ENCODE data around the gene DSE. TPM values are rescaled to one million over a fixed set of nuclear protein-coding genes. Genes with fewer than 3 reads are reported as not detected.
A peak's percentile ranks its signal among the peaks of the same experiment; 100 is the strongest.

Gene DSE
- total RNA-seq, 1 donor from 2014 or later, result 80.5 TPM

DNA sequence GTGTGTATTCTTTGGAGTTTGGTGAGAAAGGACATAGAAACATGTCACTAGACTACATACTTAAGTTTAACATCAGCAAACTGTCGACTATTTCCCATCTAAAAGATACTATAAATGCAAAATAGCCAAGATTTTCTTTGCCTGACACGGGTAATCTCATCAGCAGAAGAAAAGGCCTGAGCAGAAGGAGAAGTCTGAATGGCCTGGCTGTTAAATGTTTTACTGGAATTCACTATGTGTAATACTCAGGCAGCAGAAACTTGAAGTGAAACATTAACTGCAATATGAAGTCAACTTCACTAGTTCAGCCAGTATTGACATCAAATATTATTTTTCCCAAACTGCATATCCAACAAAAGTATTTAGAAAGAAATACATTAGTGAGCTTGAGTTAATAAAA, 6.4 kb upstream of the DSE start:
- Mint-ChIP-seq H3K4me1 (ENCODE audit: unreplicated experiment) (peaks cover 7% of the 10 kb centered on the region), H3K27ac (no peak overlapping the region), H3K27me3 (peaks cover 2% of the 10 kb centered on the region), H3K9me3 (no peaks in the 10 kb centered on the region), H3K36me3 (no peaks in the 10 kb centered on the region), H3K4me3 (no peak overlapping the region)
- TF ChIP-seq, protein P1, sequence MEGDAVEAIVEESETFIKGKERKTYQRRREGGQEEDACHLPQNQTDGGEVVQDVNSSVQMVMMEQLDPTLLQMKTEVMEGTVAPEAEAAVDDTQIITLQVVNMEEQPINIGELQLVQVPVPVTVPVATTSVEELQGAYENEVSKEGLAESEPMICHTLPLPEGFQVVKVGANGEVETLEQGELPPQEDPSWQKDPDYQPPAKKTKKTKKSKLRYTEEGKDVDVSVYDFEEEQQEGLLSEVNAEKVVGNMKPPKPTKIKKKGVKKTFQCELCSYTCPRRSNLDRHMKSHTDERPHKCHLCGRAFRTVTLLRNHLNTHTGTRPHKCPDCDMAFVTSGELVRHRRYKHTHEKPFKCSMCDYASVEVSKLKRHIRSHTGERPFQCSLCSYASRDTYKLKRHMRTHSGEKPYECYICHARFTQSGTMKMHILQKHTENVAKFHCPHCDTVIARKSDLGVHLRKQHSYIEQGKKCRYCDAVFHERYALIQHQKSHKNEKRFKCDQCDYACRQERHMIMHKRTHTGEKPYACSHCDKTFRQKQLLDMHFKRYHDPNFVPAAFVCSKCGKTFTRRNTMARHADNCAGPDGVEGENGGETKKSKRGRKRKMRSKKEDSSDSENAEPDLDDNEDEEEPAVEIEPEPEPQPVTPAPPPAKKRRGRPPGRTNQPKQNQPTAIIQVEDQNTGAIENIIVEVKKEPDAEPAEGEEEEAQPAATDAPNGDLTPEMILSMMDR (conservative IDR thresholded peaks at IDR 0.05), result no peak
- DNase-seq (ENCODE audit: extremely low spot score, unreplicated experiment), result no peak

DNA sequence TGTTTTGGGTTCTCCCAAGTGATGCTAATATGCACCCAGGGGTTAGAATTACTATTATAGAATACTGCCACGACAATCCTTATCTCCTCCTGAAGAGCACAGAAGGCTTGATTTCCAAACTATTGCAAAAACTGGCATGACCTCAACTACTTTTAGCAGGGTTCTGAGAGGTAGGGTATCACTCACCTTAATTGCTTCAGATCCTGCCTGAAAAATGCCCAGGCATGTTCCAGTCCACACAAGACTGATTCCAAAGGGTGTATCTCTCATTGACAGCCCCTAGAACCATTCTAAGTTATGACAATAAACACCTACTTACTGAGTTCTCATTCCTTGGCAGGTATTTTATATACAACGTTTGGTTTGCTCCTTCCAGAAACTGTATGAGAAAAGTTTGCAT, 5.0 kb upstream of the DSE start:
- DNase-seq (ENCODE audit: extremely low spot score, unreplicated experiment), result no peak
- no peaks in the 10 kb centered on the region for H3K9me3 Mint-ChIP-seq
- TF ChIP-seq, protein P1 (conservative IDR thresholded peaks at IDR 0.05), result no peak
- no peak overlapping the region for H3K4me3 Mint-ChIP-seq
- peaks cover 15% of the 10 kb centered on the region for H3K4me1 Mint-ChIP-seq (ENCODE audit: unreplicated experiment)
- H3K36me3 Mint-ChIP-seq, result no peaks in the 10 kb centered on the region
- H3K27ac Mint-ChIP-seq, result no peak overlapping the region
- peaks cover 10% of the 10 kb centered on the region for H3K27me3 Mint-ChIP-seq

DNA sequence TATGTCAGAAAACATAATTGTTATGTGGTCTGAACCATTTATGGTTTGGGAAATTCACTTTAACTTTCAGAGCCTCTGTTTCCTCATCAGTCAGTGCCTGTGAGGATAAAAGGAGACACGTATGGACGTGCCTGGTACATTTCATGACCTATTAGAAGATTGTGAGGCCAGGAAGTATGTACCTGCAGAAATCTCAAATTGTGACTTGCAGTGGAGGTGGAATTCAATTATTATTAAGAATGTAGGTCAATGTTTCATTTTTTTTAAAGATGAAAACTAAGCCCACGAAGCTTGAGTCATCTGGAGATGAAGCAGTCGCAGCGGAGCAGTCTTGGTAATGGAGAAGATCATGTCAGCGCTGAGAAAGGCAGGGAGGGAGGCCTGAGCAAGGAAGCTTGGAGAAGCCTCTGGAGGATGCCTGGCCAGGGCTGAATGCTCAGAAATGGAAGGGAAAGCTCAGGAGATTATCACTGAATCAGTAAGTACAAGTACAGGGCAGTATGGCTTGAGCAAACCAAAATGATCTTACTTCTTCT, 3.9 kb upstream of the DSE start:
- no peak for DNase-seq (ENCODE audit: extremely low spot score, unreplicated experiment)
- TF ChIP-seq, protein P1 (conservative IDR thresholded peaks at IDR 0.05), result no peak
- H3K27me3 Mint-ChIP-seq, result peaks cover 10% of the 10 kb centered on the region
- no peaks in the 10 kb centered on the region for H3K9me3 Mint-ChIP-seq
- H3K27ac Mint-ChIP-seq, result no peak overlapping the region
- H3K36me3 Mint-ChIP-seq, result no peaks in the 10 kb centered on the region
- H3K4me3 Mint-ChIP-seq, result no peak overlapping the region
- H3K4me1 Mint-ChIP-seq (ENCODE audit: unreplicated experiment), result peaks cover 15% of the 10 kb centered on the region

DNA sequence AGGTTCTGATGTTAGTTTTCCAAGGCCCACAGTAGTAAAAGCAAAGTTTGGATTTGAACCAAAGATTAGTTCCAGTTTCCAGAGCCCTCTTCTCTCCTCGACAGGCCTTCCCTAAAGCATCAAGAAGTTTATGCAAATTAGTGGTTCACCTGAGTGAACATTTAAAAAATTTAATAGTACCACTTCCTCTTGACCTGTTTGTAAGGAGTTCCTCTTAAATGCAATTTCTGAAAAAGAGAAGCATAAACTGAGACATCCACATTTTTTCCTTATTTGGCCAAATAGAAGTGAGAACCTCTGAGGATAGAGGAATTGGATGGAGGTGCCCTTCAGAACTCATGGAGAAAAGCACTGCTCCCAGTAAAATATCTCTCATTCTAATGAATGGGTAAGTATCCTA, 1.2 kb upstream of the DSE start:
- Mint-ChIP-seq H3K4me1 (ENCODE audit: unreplicated experiment) (peaks cover 22% of the 10 kb centered on the region), H3K27me3 (peaks cover 10% of the 10 kb centered on the region), H3K4me3 (peak overlapping the region; percentile 95), H3K27ac (peak overlapping the region; percentile 92), H3K36me3 (no peaks in the 10 kb centered on the region), H3K9me3 (no peaks in the 10 kb centered on the region)
- TF ChIP-seq, protein P1 (conservative IDR thresholded peaks at IDR 0.05), result no peak
- no peak for DNase-seq (ENCODE audit: extremely low spot score, unreplicated experiment)

DNA sequence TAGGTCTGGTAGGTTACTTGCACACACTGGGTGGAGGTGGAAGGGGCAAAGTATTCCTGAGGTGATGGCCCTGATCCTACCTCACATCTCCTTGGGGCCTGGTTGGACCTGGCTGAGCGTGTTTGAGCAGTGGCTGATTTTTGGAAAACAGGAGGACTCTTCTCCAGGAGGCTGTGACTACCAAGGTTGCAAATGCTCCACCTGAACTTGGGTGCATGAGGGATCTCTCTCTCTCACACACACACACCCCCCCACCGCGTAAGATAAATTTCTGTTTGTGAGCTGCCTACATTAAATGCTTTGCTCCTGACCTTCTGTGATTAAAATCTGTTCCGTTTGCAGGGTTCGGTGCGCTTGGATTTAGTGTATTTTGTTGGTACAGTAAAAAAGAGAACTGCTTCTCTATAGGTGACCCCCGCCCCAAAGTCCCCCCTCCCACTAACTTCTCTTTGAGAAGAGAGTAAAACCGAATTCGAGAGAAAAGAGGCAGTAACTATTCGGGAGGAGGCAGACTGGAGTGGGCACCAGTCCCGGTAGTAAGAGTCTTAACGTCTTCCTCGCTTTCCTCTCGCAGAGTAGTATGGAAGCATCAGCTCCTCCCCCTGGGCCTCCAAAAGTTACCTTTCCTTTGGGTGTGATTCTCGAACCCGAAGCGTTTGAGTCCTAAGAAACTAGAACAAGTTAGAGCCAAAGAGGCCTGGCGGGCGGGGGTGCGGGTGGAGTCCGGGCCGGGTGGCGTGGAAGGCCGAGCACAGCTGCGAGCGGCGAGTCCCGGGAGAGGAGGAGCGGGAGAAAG, 585 bp upstream of the DSE start:
- peak overlapping the region; percentile 95 for H3K4me3 Mint-ChIP-seq

More for the DNA sequence above, 585 bp upstream of the DSE start:
- peak overlapping the region; percentile 92 for H3K27ac Mint-ChIP-seq
- TF ChIP-seq, protein P1 (conservative IDR thresholded peaks at IDR 0.05), result no peak
- no peaks in the 10 kb centered on the region for H3K9me3 Mint-ChIP-seq
- DNase-seq (ENCODE audit: extremely low spot score, unreplicated experiment), result no peak
- H3K4me1 Mint-ChIP-seq (ENCODE audit: unreplicated experiment), result peaks cover 22% of the 10 kb centered on the region
- H3K36me3 Mint-ChIP-seq, result no peaks in the 10 kb centered on the region
- peaks cover 10% of the 10 kb centered on the region for H3K27me3 Mint-ChIP-seq

All from type B pancreatic cell (in vitro differentiated cells).